ENCODE results near the gene PTBP3. TPM values are rescaled to one million over a fixed set of nuclear protein-coding genes. Genes with fewer than 3 reads are reported as not detected.
A peak's percentile ranks its signal among the peaks of the same experiment; 100 is the strongest.

Gene PTBP3
- total RNA-seq, 1 donor from 2014 or later, result 210 TPM

DNA sequence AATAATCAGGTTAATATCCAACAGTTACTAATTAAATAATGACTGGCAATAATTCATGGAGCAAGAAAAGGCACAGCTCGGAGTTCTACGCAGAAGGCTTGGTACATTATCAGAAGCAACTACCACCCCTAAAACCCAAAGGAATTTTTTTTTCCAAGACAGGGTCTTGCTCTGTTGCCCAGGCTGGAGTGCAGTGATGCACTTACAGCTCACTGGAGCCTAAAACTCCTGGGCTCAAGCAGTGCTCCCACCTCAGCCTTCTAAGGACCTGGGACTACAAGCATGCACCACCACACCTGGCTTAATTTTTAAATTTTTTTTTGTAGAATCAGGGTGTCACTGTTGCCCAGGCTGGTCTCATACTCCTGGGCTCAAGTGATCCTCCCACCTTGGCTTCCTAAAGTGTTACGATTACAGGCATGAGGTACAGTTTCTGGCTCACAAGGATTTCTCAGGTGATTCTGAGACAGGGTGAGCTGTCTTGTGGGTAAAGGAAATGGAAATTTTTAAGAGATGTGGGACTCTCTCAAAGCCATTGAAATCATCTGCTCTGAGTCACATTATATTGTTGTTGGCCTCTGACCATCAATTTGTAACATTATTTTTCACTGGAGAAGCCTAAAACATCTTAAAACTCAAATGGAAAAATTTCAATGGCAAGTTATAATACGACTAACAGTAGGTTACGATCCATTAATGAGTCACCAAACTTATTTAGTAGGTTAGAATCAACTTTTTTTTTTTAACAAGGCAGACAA, 26.8 kb upstream of the PTBP3 start:
- TF ChIP-seq, protein P1, sequence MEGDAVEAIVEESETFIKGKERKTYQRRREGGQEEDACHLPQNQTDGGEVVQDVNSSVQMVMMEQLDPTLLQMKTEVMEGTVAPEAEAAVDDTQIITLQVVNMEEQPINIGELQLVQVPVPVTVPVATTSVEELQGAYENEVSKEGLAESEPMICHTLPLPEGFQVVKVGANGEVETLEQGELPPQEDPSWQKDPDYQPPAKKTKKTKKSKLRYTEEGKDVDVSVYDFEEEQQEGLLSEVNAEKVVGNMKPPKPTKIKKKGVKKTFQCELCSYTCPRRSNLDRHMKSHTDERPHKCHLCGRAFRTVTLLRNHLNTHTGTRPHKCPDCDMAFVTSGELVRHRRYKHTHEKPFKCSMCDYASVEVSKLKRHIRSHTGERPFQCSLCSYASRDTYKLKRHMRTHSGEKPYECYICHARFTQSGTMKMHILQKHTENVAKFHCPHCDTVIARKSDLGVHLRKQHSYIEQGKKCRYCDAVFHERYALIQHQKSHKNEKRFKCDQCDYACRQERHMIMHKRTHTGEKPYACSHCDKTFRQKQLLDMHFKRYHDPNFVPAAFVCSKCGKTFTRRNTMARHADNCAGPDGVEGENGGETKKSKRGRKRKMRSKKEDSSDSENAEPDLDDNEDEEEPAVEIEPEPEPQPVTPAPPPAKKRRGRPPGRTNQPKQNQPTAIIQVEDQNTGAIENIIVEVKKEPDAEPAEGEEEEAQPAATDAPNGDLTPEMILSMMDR (conservative IDR thresholded peaks at IDR 0.05; ENCODE audit: low read depth, low read length), result no peak
- no peak overlapping the region for H3K4me3 ChIP-seq (ENCODE audit: low read depth, low read length)
- DNase-seq (ENCODE audit: low read depth), result no peak

DNA sequence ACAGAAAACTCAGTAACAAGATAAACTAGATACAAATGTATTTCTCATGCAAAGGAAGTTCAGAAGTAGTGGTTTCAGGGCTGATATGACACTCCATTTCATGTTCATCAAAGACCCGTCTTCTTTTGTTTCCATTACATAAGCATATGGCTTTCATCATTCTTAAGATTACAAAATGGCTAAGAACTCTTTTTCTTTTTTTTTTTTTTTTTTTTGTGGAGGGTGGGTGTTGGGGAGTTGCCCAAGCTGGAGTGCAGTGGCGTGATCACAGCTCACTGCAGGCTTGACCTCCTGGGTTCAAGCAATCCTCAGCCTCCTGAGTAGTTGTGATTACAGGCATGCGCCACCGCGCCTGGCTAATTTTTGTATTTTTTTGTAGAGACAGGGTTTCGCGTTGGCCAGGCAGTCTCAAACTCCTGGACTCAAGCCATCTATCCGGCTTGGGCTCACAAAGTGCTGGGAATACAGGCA, 22.0 kb upstream of the PTBP3 start:
- TF ChIP-seq, protein P1 (conservative IDR thresholded peaks at IDR 0.05; ENCODE audit: low read depth, low read length), result no peak
- no peak for DNase-seq (ENCODE audit: low read depth)
- H3K4me3 ChIP-seq (ENCODE audit: low read depth, low read length), result no peak overlapping the region

DNA sequence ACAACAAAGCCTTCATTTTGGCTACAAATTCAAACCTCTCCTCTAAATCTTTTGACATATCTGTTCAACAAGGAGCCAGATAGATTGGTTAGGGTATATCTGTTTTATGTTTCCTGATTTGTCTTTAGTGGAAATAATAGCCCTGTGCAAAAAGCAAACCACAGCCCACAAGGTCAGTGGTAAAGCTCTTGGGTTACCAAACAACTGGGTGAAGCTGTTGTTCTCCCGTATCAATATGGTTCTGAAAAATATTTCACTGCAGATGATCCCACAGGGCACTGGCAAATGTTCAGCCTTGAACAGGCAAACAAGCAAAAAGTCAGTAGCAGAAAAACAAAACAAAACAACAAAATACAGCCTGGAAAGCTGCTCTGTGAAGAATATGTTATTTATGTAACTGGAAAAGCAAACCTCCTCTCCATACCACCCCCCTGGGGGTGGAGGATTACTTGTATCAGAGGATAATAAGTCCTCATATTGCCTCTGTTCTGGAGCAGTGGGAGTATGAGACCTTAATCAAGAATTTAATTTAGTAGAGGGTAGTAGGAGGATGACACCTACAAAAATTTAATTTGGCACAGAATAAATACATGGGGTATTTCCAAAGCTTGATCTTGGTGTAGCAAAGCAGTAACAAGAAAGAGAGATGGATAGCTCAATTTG, 20.8 kb upstream of the PTBP3 start:
- TF ChIP-seq, protein P1 (conservative IDR thresholded peaks at IDR 0.05; ENCODE audit: low read depth, low read length), result no peak
- H3K4me3 ChIP-seq (ENCODE audit: low read depth, low read length), result no peak overlapping the region
- no peak for DNase-seq (ENCODE audit: low read depth)

DNA sequence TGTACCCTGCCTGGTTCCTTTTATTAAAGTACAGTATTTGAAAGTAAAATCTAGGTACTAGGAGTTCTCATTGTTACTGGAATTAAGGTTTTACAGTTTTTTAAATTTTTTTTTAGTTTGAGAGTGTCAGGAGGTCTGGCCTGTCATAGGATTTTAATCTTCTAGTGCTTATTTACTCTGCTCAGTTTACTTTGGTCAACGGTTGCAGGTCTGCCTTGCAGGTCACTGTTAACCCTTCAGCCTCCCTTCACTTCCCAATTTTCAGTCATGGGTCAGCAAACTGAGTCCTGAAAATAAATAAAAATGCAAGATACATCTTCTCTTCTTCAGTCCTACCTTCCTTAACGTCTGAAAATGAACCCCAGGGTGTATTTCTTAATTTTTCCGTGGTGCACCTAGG, 18.8 kb upstream of the PTBP3 start:
- H3K4me3 ChIP-seq (ENCODE audit: low read depth, low read length), result no peak overlapping the region
- DNase-seq (ENCODE audit: low read depth), result no peak
- TF ChIP-seq, protein P1 (conservative IDR thresholded peaks at IDR 0.05; ENCODE audit: low read depth, low read length), result no peak

DNA sequence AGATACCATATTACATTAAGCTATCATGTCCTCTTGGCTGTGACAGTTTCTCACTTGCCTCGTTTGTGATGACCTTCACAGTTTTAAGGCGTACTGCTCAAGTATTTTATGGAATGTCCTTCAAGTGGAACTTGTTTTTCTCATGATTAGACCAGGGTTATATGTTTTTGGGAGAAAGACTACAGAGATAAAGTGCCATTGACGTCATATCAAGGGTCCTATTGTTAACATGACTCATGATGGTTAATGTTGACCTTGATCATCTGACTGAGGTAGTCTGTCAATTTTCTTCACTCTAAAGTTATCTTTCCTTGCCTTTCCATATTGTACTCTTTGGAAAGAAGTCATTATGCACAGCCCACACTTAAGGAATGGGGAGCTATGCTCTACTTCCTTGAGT, 17.8 kb upstream of the PTBP3 start:
- DNase-seq (ENCODE audit: low read depth), result no peak
- H3K4me3 ChIP-seq (ENCODE audit: low read depth, low read length), result no peak overlapping the region
- TF ChIP-seq, protein P1 (conservative IDR thresholded peaks at IDR 0.05; ENCODE audit: low read depth, low read length), result no peak

DNA sequence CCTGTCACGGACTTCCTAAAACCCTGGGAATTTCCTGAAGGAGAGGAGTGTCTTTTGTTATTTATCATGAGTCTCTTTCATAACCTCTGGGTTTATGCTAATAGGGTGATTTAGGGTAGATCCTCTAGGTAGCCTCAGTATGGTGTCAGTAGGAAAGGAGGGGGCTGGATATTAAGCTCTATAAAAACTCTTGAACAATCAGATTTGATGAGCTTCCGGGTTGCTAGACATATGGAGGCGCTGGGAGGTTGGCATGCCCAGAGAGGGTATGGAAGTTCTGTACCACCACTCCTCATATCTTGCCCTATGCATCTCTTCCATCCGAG, 15.6 kb upstream of the PTBP3 start:
- H3K4me3 ChIP-seq (ENCODE audit: low read depth, low read length), result peak overlapping the region; percentile 52
- TF ChIP-seq, protein P1 (conservative IDR thresholded peaks at IDR 0.05; ENCODE audit: low read depth, low read length), result no peak
- no peak for DNase-seq (ENCODE audit: low read depth)
